ENCODE data around the gene GPR87.

Gene GPR87

DNA sequence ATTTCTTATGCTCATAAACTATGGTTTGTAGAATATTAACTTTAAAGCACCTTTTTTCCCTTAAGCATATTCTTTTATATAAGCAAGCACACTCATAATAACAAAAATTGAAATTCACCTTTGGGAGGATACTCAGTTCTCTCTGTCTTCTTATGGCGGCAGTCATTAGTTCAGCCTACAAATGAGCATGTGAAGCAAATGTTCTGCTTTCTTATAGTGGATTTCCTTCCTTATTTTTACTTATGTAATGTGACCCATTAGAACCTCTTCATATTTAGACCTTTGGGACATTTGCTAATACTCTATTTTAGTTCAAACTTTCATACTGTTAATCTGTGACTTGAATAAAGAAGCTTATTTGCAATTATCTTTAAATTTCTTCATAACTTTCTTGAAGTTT is 12.7 kb upstream of the GPR87 start, which contains the start of gene P2RY13:
TSS of gene P2RY13 (minus strand) at position 187 of the 400 bp plus-strand sequence. CDS start at position 166, 21 bp downstream.
- DNase-seq (ENCODE audit: low spot score), result no peak
- TF ChIP-seq, protein P1, sequence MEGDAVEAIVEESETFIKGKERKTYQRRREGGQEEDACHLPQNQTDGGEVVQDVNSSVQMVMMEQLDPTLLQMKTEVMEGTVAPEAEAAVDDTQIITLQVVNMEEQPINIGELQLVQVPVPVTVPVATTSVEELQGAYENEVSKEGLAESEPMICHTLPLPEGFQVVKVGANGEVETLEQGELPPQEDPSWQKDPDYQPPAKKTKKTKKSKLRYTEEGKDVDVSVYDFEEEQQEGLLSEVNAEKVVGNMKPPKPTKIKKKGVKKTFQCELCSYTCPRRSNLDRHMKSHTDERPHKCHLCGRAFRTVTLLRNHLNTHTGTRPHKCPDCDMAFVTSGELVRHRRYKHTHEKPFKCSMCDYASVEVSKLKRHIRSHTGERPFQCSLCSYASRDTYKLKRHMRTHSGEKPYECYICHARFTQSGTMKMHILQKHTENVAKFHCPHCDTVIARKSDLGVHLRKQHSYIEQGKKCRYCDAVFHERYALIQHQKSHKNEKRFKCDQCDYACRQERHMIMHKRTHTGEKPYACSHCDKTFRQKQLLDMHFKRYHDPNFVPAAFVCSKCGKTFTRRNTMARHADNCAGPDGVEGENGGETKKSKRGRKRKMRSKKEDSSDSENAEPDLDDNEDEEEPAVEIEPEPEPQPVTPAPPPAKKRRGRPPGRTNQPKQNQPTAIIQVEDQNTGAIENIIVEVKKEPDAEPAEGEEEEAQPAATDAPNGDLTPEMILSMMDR (IDR thresholded peaks at IDR 0.05; ENCODE audit: extremely low read depth, insufficient read depth, missing control alignments), result no peak
- in situ Hi-C loops (cut with MboI; ENCODE audit: low pct_unique_long_range_greater_than_20kb, low sequenced_read_pairs, unreplicated experiment), result no loop called here

DNA sequence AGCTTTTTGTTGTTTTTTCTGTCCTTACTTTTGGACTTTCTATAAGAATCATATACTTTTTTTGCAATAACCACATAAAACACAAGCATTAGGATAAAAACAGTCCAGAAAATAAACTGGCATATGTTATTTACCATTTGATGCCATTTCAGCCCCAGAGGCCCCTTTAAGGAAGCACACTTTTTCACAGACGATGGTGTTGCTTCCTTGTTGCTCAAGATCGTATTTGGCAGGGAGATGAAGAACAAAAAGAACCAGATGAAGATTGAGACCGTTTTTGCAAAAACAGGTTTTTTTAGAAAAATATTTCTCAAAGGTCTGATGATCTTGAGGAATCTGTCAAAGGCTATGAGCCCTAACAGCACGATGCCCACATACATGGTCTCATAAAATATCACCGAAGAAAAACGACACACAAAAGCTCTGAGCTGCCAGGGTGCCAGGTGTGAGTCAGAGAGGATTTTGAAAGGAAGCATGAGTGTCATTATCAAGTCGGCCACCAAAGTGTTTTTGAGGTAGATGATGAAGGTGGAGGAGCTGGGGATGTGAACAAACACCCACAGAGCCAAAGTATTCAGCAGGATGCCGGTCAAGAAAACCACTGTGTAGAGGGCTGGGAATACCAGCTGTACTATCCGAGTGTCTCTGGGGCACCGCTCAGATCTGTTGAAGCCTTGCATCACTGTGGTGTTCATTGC is 11.8 kb upstream of the GPR87 start:
- in situ Hi-C loops (cut with MboI; ENCODE audit: low pct_unique_long_range_greater_than_20kb, low sequenced_read_pairs, unreplicated experiment), result no loop called here

DNA sequence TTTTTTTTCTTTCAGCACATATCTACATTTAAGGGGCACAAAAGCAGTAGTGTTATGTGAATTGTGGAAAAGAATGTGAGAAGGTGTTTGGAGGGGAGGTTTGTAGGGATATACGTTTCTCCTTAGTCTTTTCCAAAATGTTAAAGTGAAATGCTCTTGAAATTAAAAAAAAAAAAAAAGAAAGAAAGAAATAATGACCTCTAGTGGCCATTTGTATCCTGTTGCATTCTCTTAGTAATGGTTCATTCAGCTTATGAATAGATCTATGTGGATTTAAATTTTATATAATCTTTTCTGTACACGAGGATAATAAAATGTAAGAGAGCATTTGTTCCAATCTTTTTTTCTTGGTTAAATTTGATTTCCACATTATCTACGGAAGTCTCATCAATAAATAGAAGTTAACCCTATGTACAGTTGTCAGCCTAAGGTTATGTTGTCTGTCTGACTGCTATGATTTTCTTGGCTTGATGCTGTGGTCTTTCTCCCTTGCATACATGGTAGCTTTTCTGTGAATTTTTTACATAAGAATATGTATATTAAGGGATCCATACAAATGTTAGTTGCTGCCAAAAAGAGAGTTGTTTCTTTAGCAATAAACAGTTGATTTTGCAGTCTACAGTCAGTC is 11.1 kb upstream of the GPR87 start:
- in situ Hi-C loops (cut with MboI; ENCODE audit: low pct_unique_long_range_greater_than_20kb, low sequenced_read_pairs, unreplicated experiment), result no loop called here
- DNase-seq (ENCODE audit: low spot score), result peak; percentile 18
- TF ChIP-seq, protein P1 (IDR thresholded peaks at IDR 0.05; ENCODE audit: extremely low read depth, insufficient read depth, missing control alignments), result peak; percentile 53

More for the DNA sequence above, 11.8 kb upstream of the GPR87 start:
- TF ChIP-seq, protein P1 (IDR thresholded peaks at IDR 0.05; ENCODE audit: extremely low read depth, insufficient read depth, missing control alignments), result no peak
- no peak for DNase-seq (ENCODE audit: low spot score)

DNA sequence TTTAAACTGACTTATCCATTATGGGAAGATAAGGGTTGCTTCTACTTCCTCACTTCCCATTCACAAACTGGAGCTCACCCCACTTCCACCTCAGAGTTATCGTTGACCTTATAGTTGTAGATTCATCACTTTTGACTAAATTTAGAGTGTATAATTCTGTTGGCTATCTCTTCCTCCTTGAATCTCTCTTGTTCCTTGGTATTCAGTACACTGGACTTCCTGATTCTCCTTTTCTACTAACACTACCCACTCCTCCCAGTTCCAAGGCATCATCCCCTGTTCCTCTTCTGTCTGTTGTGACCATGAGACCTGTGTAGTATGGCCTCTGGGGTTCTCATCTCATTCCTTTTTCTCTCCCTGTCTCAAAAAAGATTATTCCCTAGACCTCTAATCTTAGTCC is 5.9 kb upstream of the GPR87 start:
- no peak for DNase-seq (ENCODE audit: low spot score)
- in situ Hi-C loops (cut with MboI; ENCODE audit: low pct_unique_long_range_greater_than_20kb, low sequenced_read_pairs, unreplicated experiment), result no loop called here
- TF ChIP-seq, protein P1 (IDR thresholded peaks at IDR 0.05; ENCODE audit: extremely low read depth, insufficient read depth, missing control alignments), result no peak

DNA sequence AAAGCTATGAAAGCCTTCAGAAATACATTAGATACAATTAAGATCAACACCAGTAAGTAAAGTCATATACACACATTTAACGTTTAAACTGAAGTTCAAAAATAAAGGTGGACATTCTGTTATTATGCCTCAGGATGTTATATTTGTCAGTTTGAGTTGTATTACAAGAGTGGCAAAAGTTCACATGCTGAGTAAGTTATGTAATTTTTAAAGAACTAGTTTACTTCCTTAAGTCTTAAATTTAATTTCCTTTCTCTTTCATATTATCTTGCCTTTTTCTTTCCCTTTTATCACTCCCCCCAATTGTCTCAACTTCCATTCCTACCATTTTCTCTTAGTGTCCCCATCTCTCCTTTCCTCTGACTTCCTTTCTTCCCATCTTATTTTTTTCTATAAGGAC is 4.9 kb upstream of the GPR87 start:
- in situ Hi-C loops (cut with MboI; ENCODE audit: low pct_unique_long_range_greater_than_20kb, low sequenced_read_pairs, unreplicated experiment), result no loop called here
- DNase-seq (ENCODE audit: low spot score), result no peak

DNA sequence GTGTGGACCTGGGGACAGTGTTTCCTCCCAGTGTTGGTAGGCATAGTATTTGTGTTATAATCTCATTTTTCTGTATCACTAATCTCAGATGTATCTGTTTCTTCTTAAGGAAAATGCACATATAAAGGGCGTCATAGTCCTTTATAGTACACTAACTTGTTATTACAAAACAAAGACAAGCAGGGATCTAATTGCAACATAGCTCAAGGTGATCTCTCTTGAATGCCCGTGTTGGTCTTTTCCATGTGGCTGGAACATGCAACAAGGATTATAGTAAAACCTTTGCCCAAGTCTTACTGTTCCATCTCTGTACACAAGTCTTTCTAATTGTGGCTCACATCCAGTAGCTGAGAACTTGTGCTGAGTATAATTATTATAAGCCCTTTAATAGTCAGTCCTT is 3.5 kb upstream of the GPR87 start:
- in situ Hi-C loops (cut with MboI; ENCODE audit: low pct_unique_long_range_greater_than_20kb, low sequenced_read_pairs, unreplicated experiment), result no loop called here
- TF ChIP-seq, protein P1 (IDR thresholded peaks at IDR 0.05; ENCODE audit: extremely low read depth, insufficient read depth, missing control alignments), result no peak
- DNase-seq (ENCODE audit: low spot score), result no peak

More for the DNA sequence above, 4.9 kb upstream of the GPR87 start:
- TF ChIP-seq, protein P1 (IDR thresholded peaks at IDR 0.05; ENCODE audit: extremely low read depth, insufficient read depth, missing control alignments), result no peak

All from GM13977 (cell line).